ENCODE results near the gene GDF10.

The GDF10 gene

GRCh38 chr10:47291682-47292081 lies 8.3 kb upstream of the GDF10 start:
- H2AFZ ChIP-seq (ENCODE audit: low read depth, low read length): no peak overlapping the region
- H3K4me3 ChIP-seq (ENCODE audit: low read length): no peak overlapping the region
- H3K4me1 ChIP-seq (ENCODE audit: low read length): no peaks in the 10 kb centered on the region
- H3K36me3 ChIP-seq (replicated peaks; ENCODE audit: low read depth, low read length): no peaks in the 10 kb centered on the region
- no peak overlapping the region for H3K27ac ChIP-seq (ENCODE audit: low read length)
- no peak overlapping the region for H3K9ac ChIP-seq (ENCODE audit: low read length)
- TF ChIP-seq EZH2phosphoT487 (IDR thresholded peaks at IDR 0.05; ENCODE audit: low read depth) (no peak), CTCF (IDR thresholded peaks at IDR 0.05; ENCODE audit: low read depth, low read length) (no peak)
- no peaks in the 10 kb centered on the region for H3K9me3 ChIP-seq (ENCODE audit: insufficient read depth, low read length)
- H3K4me2 ChIP-seq (ENCODE audit: low read length): no peak overlapping the region
- no peaks in the 10 kb centered on the region for H4K20me1 ChIP-seq (ENCODE audit: insufficient read depth, low read length)
- no peaks in the 10 kb centered on the region for H3K79me2 ChIP-seq (ENCODE audit: low read length)
- no peaks in the 10 kb centered on the region for H3K27me3 ChIP-seq (ENCODE audit: low read depth, low read length)

- Histone ChIP-seq H3K79me2 (ENCODE audit: low read length) (no peaks in the 10 kb centered on the region), H3K9ac (ENCODE audit: low read length) (no peak overlapping the region), H3K27ac (ENCODE audit: low read length) (no peak overlapping the region)
Measured at GRCh38 chr10:47294057-47294456, 5.9 kb upstream of the GDF10 start.

GRCh38 chr10:47294501-47294900 lies 5.5 kb upstream of the GDF10 start:
- Histone ChIP-seq H3K9ac (ENCODE audit: low read length) (no peak overlapping the region), H3K4me1 (ENCODE audit: low read length) (no peaks in the 10 kb centered on the region), H3K79me2 (ENCODE audit: low read length) (no peaks in the 10 kb centered on the region), H3K36me3 (replicated peaks; ENCODE audit: low read depth, low read length) (no peaks in the 10 kb centered on the region), H2AFZ (ENCODE audit: low read depth, low read length) (no peak overlapping the region), H3K4me3 (ENCODE audit: low read length) (no peak overlapping the region), H4K20me1 (ENCODE audit: insufficient read depth, low read length) (no peaks in the 10 kb centered on the region), H3K27ac (ENCODE audit: low read length) (no peak overlapping the region), H3K9me3 (ENCODE audit: insufficient read depth, low read length) (no peaks in the 10 kb centered on the region), H3K27me3 (ENCODE audit: low read depth, low read length) (no peaks in the 10 kb centered on the region), H3K4me2 (ENCODE audit: low read length) (no peak overlapping the region)
- TF ChIP-seq EZH2phosphoT487 (IDR thresholded peaks at IDR 0.05; ENCODE audit: low read depth): no peak
- TF ChIP-seq CTCF (IDR thresholded peaks at IDR 0.05; ENCODE audit: low read depth, low read length): no peak

More at GRCh38 chr10:47294057-47294456, 5.9 kb upstream of the GDF10 start:
- TF ChIP-seq EZH2phosphoT487 (IDR thresholded peaks at IDR 0.05; ENCODE audit: low read depth): no peak
- TF ChIP-seq CTCF (IDR thresholded peaks at IDR 0.05; ENCODE audit: low read depth, low read length): no peak
- no peak overlapping the region for H3K4me2 ChIP-seq (ENCODE audit: low read length)
- H3K4me3 ChIP-seq (ENCODE audit: low read length): no peak overlapping the region
- no peaks in the 10 kb centered on the region for H3K9me3 ChIP-seq (ENCODE audit: insufficient read depth, low read length)
- no peaks in the 10 kb centered on the region for H3K27me3 ChIP-seq (ENCODE audit: low read depth, low read length)
- H3K36me3 ChIP-seq (replicated peaks; ENCODE audit: low read depth, low read length): no peaks in the 10 kb centered on the region
- H4K20me1 ChIP-seq (ENCODE audit: insufficient read depth, low read length): no peaks in the 10 kb centered on the region
- H3K4me1 ChIP-seq (ENCODE audit: low read length): no peaks in the 10 kb centered on the region
- H2AFZ ChIP-seq (ENCODE audit: low read depth, low read length): no peak overlapping the region

GRCh38 chr10:47295411-47295810 lies 4.6 kb upstream of the GDF10 start:
- TF ChIP-seq EZH2phosphoT487 (IDR thresholded peaks at IDR 0.05; ENCODE audit: low read depth) (no peak), CTCF (IDR thresholded peaks at IDR 0.05; ENCODE audit: low read depth, low read length) (no peak)
- Histone ChIP-seq H3K4me2 (ENCODE audit: low read length) (no peak overlapping the region), H3K79me2 (ENCODE audit: low read length) (no peaks in the 10 kb centered on the region), H3K36me3 (replicated peaks; ENCODE audit: low read depth, low read length) (no peaks in the 10 kb centered on the region), H4K20me1 (ENCODE audit: insufficient read depth, low read length) (no peaks in the 10 kb centered on the region), H3K27ac (ENCODE audit: low read length) (no peak overlapping the region), H3K9ac (ENCODE audit: low read length) (no peak overlapping the region), H3K4me1 (ENCODE audit: low read length) (no peaks in the 10 kb centered on the region), H3K9me3 (ENCODE audit: insufficient read depth, low read length) (no peaks in the 10 kb centered on the region), H2AFZ (ENCODE audit: low read depth, low read length) (no peak overlapping the region), H3K4me3 (ENCODE audit: low read length) (no peak overlapping the region), H3K27me3 (ENCODE audit: low read depth, low read length) (no peaks in the 10 kb centered on the region)

All from OCI-LY3 (cell line).